ENCODE data around the gene GRIN2B.

- no peak for TF ChIP-seq EZH2 (IDR thresholded peaks at IDR 0.05; ENCODE audit: insufficient read depth, poor library complexity, severe bottlenecking)
- no peak for TF ChIP-seq EZH2phosphoT487 (IDR thresholded peaks at IDR 0.05; ENCODE audit: insufficient read depth, low read depth)
These were observed 18.7 kb downstream of the GRIN2B start for GRCh38 chr12:13962699-13963098.
